ENCODE data around the gene CLIP1.

- TF ChIP-seq EZH2 (IDR thresholded peaks at IDR 0.05; ENCODE audit: borderline replicate concordance, low read depth, low read length, poor library complexity, severe bottlenecking): no peak
- TF ChIP-seq, protein P1, sequence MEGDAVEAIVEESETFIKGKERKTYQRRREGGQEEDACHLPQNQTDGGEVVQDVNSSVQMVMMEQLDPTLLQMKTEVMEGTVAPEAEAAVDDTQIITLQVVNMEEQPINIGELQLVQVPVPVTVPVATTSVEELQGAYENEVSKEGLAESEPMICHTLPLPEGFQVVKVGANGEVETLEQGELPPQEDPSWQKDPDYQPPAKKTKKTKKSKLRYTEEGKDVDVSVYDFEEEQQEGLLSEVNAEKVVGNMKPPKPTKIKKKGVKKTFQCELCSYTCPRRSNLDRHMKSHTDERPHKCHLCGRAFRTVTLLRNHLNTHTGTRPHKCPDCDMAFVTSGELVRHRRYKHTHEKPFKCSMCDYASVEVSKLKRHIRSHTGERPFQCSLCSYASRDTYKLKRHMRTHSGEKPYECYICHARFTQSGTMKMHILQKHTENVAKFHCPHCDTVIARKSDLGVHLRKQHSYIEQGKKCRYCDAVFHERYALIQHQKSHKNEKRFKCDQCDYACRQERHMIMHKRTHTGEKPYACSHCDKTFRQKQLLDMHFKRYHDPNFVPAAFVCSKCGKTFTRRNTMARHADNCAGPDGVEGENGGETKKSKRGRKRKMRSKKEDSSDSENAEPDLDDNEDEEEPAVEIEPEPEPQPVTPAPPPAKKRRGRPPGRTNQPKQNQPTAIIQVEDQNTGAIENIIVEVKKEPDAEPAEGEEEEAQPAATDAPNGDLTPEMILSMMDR (conservative IDR thresholded peaks at IDR 0.05; ENCODE audit: low read depth, low read length): no peak
Measured at GRCh38 chr12:122412851-122413433, 9.5 kb downstream of the CLIP1 start.

Measured in A673 (cell line).